GM21528 (cell line): ENCODE results near the gene TCHP.
"Not testable (repeated sequence)": the region's sequence is repeated elsewhere in the genome, so short reads cannot be mapped to it uniquely, and the experiment has no call there.

Source experiments
- ATAC-seq: cut with Tn5 transposase; IDR thresholded peaks from one replicate; pipeline ENCODE4 v1.9.1; 2021; ENCODE audit warnings: mild to moderate bottlenecking, moderate library complexity; ENCODE audit not compliant: unreplicated experiment, low FRiP score

TCHP gene

GRCh38 chr12:109899783-109900751 is at the start of gene TCHP:
Gene TCHP, plus strand, starts transcription at chr12:109900274. Its CDS starts 2,753 bp downstream, at chr12:109903027.
- ATAC-seq, result peak; percentile 69

DNA sequence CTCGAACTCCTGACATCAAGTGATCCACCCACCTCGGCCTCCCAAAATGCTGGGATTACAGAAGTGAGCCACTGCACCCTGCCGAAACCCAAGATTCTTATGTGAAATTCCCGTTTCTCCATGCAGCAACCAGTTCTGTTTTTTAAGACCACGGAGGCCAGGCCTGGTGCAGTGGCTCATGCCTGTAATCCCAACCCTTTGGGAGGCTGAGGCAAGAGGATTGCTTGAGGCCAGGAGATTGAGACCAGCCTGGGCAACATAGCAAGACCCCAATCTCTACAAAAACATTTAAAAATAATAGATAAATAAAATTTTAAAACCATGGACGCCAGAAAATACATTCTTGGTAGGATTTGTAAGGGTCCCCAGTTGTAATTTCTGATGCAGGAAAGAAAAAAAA is 49.6 kb upstream of the TCHP start:
- not testable (repeated sequence) for ATAC-seq

- no peak for ATAC-seq
These were observed 44.7 kb upstream of the TCHP start for GRCh38 chr12:109855377-109855776.

DNA sequence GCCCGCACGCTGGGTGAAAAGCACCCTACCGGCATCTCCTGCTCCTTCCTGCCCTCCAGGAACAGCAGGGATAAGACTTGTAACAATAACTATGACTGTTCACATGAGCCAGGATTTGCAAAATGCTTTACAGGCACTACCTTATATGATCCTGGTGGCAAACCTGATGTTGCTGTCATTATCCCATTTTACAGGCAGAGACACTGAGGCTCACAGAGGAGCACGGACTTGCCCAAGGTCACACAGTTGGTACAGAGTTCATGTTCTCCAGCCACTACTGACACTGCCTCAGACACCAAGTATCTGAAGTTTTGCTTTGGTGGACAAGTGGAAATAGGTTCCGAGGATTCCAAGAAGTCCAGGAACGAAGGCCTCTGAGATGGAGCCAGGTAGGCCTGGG is 42.4 kb upstream of the TCHP start:
- ATAC-seq, result no peak

DNA sequence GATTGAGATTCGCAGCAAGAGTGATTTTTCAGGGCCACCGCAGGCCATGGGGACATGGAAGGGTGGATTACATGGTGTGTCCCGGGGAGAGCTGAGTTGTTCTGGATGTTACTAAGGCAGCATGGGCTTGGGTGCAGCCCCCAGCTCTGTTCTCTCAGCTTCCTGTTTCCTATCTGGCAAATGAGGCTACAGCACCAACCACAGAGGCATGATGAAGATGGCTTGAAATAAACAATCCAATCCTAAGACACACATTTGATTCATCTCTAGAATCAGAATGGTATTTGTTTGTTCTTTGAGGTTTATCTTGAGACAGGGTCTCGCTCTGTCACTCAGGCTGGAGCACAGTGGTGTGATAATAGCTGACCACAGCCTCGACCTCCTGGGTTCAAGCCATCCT is 41.3 kb upstream of the TCHP start:
- no peak for ATAC-seq

GRCh38 chr12:109860977-109861376 is 39.1 kb upstream of the TCHP start:
- no peak for ATAC-seq

DNA sequence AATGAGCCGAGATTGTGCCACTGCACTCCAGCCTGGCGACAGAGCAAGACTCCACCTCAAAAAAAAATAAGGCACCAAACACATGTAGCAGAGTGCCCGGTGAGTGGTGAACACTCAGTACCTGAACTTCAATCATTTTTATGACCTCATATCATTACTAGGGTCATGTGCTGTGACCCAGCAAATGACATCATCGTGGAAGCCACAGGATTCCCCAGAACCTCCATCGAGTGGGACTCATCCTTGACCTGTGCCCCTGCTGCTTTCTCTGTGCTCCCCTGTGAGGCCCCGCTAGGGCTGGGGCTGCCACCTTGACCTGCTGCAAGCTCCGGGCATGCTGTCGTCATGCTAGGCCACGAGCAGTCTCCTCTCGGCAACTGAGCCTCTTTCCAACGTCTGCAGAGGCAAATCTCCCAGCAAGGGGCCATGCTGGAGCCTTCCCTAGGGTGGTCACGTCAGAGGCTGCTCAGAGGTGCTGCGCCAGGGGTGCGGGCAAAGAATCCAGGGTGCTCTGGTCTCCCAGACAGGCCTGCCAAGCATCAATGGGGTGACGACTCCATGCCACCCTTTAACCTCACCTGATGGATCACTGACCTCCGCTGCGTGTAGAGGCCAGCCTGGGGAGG is 38.3 kb upstream of the TCHP start:
- ATAC-seq, result no peak

GRCh38 chr12:109862491-109862890 is 37.6 kb upstream of the TCHP start:
- not testable (repeated sequence) for ATAC-seq

DNA sequence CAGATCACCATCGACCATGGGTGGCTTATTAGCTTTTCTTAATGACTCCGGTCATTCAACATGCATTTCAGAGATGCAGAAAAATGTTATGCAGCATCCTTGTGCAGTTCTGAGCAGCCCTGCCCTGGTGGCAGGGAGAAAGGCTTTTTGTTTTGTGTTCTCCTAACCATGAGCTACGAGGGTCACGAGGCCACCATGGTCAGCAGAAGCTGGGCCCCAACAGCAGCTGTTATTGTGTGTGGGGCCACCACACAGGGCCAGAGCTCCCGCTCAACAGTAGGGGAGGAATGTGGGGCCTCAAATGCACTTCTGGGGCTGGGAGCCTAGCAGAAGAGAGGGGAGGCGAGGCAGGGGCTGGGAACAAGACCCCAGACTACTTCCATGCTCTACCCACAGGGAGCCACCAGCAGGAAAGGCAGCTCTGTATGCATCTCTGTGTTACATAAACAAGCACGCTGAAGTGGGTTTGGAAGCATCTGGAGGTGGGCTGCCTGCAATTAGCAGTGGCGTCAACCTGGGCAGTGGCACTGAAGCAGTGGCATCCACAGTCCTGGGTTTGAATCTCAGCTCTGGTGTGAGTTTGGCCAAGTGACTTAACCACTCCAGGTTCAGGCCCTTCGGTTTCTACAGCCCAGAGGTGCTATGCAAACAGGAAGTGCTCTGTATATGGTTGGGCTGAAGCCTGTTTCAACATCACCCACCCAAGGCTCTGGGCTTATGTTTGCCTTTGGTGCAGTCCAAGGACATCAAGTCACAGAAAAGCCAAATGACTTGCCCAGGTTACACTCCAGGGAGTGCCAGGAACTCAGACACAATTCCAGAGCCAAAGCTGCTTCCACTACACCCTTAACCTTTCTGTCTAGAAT is 36.0 kb upstream of the TCHP start:
- no peak for ATAC-seq

DNA sequence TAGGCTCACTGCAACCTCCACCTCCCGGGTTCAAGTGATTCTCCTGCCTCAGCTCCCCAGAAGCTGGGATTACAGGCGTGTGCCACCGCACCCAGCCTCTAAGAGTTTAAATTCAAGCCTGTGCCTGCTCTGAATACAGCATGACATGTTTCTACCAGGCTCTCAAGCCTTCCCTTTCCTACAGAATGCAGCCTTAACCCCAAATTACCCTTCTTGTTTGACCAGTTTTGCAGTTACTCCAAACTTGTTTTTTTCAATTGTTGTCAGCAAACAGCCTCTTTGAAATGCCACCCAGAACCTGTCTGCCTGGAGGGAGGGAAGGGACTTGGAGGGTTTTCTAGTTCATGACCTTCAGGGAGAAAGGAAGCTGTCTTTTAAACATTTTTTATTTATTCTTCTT is 35.2 kb upstream of the TCHP start:
- ATAC-seq, result no peak

DNA sequence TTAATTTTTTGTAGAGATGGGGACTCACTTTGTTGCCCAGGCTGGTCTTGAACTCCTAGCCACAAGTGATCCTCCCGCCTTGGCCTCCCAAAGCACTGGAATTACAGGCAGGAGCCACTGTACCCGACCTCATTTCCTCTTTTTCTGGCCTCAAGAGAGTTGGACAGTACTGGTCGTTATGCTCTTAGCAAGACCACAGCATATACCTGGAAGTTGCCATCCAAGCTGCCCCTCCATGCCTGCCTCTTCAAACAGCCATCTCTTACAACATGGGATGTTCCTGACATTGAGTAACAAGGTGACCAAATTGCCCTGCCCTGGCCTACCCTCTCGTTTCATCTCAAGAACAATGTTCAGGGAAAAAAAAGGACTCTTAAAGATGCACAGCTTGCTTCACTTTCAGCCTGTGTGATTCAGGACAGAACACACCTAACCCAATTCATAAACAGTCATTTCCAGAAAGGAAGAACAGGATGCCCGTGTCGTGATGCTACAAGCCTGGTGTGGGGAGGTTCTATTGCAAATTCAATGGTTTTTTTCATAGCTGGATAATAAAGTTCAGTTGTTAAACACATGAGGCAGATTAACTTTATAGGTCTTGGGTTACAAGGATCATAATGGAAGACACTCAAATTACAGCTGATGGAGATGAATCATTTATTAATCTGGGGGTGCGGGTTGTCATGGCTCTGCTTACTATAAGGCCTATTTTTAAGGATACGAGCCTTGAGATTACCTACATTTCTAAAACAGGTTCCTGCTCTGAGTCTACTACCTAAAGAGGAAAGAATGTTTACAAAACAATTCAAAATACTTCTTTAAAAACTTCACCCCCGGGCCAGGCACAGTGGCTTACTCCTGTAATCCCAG is 31.7 kb upstream of the TCHP start:
- no peak for ATAC-seq

DNA sequence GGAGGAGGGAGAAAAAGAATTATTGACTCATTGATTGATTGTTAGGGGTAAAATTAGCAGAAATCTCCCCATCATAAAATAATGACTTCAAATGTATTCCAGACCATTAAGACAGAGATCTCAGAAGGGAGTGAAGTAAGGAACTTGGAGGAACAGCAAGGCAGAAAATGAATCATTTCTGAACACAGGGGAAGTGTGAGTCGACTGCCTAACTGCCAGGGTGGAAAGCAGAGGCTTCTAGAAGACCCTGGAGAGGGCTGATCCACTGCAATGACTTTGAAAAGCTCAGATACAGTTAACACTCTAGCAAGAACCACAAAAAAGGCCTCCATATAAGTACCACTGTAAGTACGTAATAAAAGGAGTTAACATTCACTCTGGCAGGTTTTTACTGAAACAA is 29.4 kb upstream of the TCHP start:
- no peak for ATAC-seq

DNA sequence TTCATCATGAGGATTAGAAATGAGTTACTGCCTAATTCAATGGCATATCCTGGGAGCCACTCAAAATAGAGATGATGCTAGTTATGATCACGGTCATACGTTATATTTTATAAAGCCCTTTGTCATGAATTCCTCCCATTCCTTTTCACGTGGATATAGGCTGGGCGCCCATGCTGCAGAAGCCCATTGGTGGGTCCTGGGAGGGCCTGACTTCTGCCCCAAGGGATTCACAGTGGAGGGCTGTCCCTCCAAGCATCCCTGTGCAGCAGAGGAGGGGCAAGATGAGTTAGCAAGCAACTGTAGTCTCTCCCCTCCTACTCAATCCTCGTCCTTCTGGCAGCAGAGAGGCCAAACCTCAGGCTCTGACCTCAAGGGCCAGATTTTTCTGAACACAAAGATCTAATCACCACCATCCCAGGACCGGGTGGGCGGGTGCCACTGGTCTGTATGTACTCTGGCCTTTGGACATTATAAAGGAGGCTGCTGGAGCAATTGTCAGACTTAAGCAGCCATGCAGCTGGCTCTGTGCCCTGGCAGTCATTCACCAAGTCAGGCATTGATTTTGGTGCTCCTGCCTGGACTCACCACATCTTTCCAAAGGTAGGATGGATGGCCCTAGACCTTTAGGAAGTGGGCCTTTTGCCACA is 28.3 kb upstream of the TCHP start:
- no peak for ATAC-seq

DNA sequence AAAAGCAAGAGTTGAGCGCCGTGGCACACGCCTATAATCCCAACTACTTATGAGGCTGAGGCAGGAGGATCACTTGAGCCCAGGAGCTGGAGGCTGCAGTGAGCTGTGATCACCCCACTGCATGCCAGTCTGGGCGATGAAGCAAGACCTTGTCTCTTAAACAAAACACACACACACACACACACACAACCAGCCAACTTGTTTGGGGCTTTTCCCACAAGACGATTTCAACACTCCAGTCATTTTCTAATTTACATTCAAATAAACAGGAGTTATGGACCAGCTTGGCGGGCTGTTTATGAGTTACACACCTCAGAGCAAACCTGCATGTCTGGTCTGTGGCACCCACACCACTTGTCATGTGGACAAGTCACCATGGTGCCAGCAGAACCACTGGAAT is 26.4 kb upstream of the TCHP start:
- no peak for ATAC-seq

GRCh38 chr12:109875572-109876131 is 24.4 kb upstream of the TCHP start:
- no peak for ATAC-seq

- no peak for ATAC-seq
These were observed 23.7 kb upstream of the TCHP start for GRCh38 chr12:109876406-109876805.

- ATAC-seq, result no peak
These were observed 22.4 kb upstream of the TCHP start for GRCh38 chr12:109877504-109878246.

DNA sequence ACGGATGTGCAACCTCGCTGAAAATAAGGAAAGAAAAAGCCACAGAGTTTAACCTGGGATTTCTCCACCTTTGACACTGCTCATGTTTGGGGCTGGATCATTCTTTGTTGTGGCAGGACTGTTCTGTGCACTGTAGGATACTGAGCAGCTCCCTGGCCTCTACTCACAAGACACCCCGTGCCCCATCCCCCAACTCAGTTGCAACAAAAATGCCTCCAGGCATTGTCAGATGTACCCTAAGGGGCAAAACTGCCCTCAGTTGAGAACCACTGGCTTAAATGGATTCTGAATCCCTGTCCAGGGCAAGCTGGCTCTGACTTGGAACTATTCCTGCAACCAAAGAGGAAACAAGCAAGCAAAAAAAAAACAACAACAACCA is 21.8 kb upstream of the TCHP start:
- ATAC-seq, result no peak

GRCh38 chr12:109878749-109879148 is 21.3 kb upstream of the TCHP start:
- ATAC-seq, result no peak
